HCT116 (cell line): Measurements from ENCODE around the gene INTS2.
"Not testable (repeated sequence)": the region's sequence is repeated elsewhere in the genome, so short reads cannot be mapped to it uniquely, and the experiment has no call there.

ENCODE experiments used
- CBX3 ChIP-seq: IDR thresholded peaks from 2 replicates; pipeline ENCODE4 v1.6.1; 2012; ENCODE audit warnings: low read depth
- CTCF ChIP-seq, 3 experiments: fragments of 200-600 bp in 1 of 3; sonication (generic) in 1 of 3; IDR thresholded peaks in 2 of 3; conservative IDR thresholded peaks in 1 of 3; 2 replicates each; pipeline ENCODE4 v1.5.1; 2012 to 2017; ENCODE audit warnings: low read depth in 2 of 3, low read length in 2 of 3, antibody characterized with exemption in 1 of 3, borderline replicate concordance in 1 of 3, control low read depth in 1 of 3, mild to moderate bottlenecking in 1 of 3, mixed read lengths in 1 of 3, mixed run types in 1 of 3, moderate library complexity in 1 of 3; ENCODE audit not compliant: insufficient read depth in 1 of 3
- EZH2 ChIP-seq: fragments of 200-600 bp; sonication (generic); IDR thresholded peaks from 2 replicates; pipeline ENCODE4 v1.6.1; 2017; ENCODE audit warnings: antibody characterized with exemption, mixed run types
- EZH2phosphoT487 ChIP-seq: fragments of 200-600 bp; IDR thresholded peaks from 2 replicates; pipeline ENCODE4 v1.6.1; 2018; ENCODE audit warnings: antibody characterized with exemption, borderline replicate concordance
- JUND ChIP-seq: IDR thresholded peaks from 2 replicates; pipeline ENCODE4 v1.6.1; 2012
- POLR2A ChIP-seq: IDR thresholded peaks from 2 replicates; pipeline ENCODE4 v1.7.0; 2011; ENCODE audit warnings: borderline replicate concordance; ENCODE audit not compliant: insufficient read depth, insufficient read length; ENCODE audit errors: extremely low read depth
- REST ChIP-seq: IDR thresholded peaks from 2 replicates; pipeline ENCODE4 v1.6.1; 2012; ENCODE audit warnings: low read depth
- SP1 ChIP-seq: IDR thresholded peaks from 2 replicates; pipeline ENCODE4 v1.6.1; 2012; ENCODE audit warnings: low read depth
- YY1 ChIP-seq: IDR thresholded peaks from 2 replicates; pipeline ENCODE4 v1.6.1; 2011; ENCODE audit warnings: low read length, low read depth, moderate library complexity, mild to moderate bottlenecking; ENCODE audit not compliant: insufficient replicate concordance; ENCODE audit errors: extremely low read depth
- ZBTB33 ChIP-seq: IDR thresholded peaks from 2 replicates; pipeline ENCODE4 v1.6.1; 2011; ENCODE audit warnings: mild to moderate bottlenecking, low read length, moderate library complexity; ENCODE audit not compliant: insufficient replicate concordance; ENCODE audit errors: extremely low read depth
- ZFX ChIP-seq: fragments of 450-650 bp; IDR thresholded peaks from 2 replicates; pipeline ENCODE4 v1.6.1; 2017
- ZNF274 ChIP-seq: fragments of 200-500 bp; sonication (Bioruptor generic); IDR thresholded peaks from 2 replicates; pipeline ENCODE4 v1.6.1; 2014; ENCODE audit warnings: mild to moderate bottlenecking, low read depth, low read length, inconsistent platforms

- TF ChIP-seq ZFX; YY1; CTCF (IDR thresholded peaks at IDR 0.05 in 2 of 3, conservative IDR thresholded peaks at IDR 0.05 in 1 of 3; ENCODE audit: borderline replicate concordance in 1 of 3, insufficient read depth in 1 of 3, low read depth in 2 of 3, low read length in 2 of 3); POLR2A; REST; JUND; SP1; ZBTB33; CBX3; EZH2phosphoT487; EZH2; ZNF274: not testable (repeated sequence)
These were observed 33.5 kb downstream of the INTS2 start for GRCh38 chr17:61894310-61894709.
